GM18517 (cell line): ENCODE data around the gene EGFR.

Experiments
- ATAC-seq: cut with Tn5 transposase; IDR thresholded peaks from one replicate; pipeline ENCODE4 v1.9.1; 2021; ENCODE audit warnings: mild to moderate bottlenecking, moderate library complexity; ENCODE audit not compliant: unreplicated experiment

The EGFR gene

DNA sequence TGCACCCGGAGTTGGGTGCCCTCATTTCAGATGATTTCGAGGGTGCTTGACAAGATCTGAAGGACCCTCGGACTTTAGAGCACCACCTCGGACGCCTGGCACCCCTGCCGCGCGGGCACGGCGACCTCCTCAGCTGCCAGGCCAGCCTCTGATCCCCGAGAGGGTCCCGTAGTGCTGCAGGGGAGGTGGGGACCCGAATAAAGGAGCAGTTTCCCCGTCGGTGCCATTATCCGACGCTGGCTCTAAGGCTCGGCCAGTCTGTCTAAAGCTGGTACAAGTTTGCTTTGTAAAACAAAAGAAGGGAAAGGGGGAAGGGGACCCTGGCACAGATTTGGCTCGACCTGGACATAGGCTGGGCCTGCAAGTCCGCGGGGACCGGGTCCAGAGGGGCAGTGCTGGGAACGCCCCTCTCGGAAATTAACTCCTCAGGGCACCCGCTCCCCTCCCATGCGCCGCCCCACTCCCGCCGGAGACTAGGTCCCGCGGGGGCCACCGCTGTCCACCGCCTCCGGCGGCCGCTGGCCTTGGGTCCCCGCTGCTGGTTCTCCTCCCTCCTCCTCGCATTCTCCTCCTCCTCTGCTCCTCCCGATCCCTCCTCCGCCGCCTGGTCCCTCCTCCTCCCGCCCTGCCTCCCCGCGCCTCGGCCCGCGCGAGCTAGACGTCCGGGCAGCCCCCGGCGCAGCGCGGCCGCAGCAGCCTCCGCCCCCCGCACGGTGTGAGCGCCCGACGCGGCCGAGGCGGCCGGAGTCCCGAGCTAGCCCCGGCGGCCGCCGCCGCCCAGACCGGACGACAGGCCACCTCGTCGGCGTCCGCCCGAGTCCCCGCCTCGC is at the start of gene EGFR:
Gene EGFR, plus strand, starts transcription at position 657 of the 830 bp plus-strand sequence. CDS start 261 bp downstream, outside the sequence.
- no peak for ATAC-seq

DNA sequence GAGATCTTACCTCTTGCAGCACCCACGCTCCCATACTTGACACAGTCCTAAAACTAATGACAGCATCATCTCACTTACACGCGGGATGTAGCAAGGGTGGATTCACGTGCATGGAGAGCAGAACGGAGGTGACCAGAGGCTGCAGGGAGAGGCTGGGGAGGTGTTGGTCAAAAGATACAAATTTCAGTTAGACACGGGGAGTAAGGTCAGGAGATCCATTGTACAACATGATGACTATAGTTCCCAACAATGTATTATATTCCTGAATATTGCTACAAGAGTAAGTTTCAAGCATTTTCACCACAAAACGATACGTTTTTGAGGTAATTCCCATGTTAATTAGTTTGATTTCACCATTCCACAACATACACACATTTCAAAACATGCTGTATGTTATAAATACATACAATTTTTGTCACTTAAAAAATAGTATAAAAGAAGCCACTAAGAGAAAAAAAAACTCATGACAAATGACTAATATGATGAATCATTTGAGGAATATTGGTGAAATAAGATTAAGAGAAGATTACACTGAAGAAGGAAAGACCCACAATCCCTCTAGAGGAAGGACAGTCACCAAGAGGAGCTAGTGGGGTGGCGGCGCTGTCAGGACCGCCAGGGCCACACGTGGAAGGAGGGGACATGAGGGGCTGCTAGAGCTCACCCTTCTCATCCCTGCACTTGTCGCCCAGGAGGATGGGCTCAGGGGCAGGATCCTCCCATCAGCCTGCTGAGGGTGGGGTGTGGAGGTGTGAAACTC is 49.4 kb upstream of the EGFR start:
- no peak for ATAC-seq

DNA sequence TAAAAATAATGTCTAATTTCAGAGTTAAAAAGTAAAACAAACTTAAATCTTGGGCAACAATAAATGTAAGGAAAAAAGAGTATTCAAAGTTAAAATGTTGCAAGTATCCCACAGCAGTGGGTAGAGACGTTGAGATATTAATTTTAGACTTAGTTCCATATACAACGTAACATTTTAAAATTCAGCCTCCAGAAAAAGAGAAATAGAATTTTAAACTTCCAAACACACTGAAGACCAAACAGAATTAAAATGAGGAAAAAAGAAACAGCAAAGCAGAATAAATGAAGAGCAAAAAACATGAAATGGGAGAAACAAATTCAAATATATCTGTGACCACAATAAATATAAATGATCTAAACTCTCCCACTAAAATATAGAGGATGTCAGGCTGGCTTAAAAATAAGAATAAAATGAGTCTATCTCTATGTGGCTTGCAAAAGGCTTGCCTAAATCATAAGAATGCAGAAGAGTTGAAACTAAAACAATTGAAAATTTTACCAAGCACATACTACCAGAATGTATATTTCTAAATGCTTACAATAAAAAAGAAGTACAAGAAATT is 46.0 kb upstream of the EGFR start:
- no peak for ATAC-seq

DNA sequence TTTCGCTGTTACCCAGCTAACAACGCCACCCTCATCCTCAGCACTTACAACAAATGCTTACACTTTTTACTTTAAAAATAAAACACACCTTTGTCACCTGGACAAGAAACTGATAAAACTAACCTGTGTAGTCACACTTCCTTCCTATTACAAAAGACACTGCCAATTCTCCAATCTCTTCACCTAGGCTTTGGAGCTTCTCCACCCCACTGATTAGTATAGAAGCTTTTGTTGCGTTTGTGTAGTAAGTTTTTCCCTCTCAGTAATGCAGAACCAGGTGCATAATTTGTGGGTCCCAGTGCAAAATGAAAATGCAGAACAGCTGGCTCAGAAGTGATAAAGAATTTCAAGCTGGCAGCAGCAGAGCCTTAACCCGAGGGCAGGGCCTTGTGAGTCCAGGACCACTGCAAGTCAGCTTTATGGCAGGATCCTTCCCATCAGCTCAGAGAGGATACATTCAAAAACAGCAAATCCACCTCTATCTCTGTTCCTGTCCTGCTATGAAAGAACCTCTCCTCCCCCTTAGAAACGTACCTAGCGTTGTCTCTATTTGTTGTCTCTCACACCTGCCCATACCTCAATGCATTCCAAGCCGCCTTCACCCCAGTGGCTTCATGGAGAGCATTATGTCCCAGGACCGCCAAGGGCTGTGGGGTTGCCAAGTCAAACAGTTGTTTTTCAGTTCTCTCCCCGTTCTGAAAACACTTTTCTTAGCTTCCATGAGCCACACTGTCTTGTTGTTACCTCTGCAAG is 40.3 kb upstream of the EGFR start:
- ATAC-seq: no peak

DNA sequence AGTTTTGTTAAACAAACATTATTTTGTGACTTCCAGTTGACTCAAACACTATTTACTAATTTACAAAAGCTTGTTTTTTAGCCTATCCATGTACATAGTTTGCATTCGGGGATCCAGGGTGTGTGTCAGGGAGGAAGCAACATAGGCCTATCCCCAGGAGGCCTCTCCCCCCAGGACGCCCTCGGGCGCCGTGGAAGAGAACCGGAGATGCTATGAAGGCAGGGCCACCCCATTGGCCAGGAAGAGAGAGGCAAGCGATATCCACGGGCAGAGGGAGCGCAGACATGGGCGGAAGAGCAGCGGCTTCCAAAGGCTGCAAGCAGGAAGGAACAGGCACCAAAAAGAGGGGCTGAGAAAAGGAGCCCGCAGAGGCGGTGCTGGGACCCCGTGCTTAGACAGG is 38.3 kb upstream of the EGFR start:
- ATAC-seq: no peak

DNA sequence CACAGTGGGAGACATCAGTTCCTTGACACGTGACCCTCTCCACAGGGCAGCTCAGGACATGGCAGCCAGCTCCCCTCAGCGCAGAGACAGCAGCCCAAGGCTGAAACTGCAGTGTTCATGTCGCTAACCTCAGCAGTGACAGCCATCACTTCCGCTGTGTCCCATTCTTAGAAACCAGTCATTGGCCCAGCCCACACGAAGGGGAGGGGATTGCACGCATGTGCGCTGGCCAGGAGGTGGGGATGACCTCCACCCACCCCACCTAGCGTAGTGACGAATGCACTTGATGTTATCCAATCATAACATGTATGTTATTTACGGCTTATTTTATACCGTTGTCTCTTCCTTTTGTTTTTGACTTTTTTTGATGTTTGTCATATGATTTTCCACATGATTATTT is 36.9 kb upstream of the EGFR start:
- no peak for ATAC-seq

DNA sequence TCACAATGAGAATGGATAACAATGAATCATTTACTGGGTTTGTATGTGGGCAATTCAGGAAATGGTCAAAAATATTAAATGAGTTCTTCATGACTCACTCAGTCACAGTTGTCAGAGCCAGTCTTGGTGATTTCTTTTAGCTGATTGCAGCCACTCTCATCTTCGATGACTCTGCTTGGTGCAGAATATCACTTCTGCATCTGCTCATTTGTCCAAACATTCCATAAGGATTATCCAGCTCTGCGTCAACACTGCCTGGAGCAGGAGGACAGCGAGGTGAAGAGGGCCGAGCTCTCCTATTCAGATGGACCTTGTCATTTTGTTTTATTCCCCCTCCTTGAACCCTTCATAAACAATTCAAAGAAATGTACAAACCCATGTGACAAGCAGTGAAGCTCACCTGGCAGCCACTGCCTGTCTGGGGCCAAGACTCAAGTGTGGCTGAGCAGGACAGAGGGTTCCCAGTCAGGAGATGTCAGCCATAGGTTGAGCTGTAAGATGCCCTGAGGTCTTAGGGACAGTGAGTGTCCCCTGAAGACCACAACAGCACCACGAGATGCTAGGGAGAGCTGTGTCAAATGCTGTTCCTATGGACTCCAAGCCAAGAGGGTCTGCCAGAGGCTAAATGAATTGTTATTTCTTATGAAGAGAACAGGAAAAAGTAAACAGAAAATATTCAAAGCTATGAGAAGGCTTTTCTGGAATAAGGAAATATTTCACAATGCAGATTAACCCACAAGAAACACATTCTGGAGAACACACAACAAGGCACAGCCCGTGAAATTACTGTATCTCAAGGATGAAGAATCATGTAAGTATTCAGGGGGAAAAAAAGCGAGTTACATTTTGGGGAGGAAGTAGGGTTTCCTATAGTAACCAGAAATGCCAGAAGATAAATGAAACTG is 33.1 kb upstream of the EGFR start:
- no peak for ATAC-seq

DNA sequence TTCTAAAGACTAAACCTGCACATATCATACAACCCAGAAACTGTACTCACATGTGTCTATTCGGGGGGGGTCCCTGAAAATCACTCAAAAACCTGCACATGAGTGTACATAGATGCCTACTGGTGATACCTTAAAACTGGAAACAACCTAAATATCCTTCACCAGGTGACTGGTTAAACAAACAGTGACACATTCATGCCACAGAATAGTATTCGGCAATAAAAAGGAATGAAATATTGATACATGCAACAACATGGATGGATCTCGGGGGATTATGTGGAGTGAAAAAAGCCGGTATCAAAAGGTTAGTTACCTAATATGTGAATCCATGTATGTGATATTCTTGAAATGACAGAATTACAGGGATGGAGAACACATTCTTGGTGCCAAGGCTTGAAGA is 32.1 kb upstream of the EGFR start:
- ATAC-seq: no peak

DNA sequence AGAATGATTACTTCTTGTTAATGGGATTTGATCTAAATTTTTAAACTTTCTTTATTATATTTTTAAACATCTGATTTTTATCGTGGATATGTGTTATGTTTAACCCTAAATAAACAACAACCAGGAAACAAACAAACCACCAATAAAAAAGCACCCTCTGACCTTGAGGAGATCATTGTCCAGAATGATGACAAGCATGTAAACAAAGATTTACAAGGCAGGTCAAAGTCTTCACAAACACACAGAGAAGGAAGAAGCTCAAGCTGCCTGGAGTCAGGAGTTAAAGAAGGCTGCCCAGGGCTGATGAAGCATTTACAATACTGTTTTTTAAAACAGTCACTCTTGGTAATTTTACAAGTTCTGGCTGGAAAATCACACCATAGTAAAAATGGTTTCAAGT is 31.0 kb upstream of the EGFR start:
- ATAC-seq: no peak

DNA sequence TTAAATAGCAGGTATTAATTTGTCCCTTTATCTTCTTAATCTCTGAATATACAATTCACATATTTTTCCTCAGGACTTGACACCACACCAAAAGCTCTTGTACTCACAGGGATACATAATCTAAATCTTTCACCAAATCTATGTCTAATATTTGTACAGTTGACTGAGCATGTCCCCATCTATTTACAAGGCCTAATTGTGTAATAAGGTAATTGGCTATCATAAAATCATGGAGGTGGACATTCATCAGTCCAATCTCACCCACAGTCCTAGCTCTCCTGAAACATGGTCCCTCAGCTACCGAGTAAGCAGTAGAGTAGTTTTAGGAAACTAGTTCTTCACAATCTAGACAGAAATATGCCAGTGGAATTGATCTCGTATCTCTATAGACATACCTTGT is 30.3 kb upstream of the EGFR start:
- ATAC-seq: no peak

DNA sequence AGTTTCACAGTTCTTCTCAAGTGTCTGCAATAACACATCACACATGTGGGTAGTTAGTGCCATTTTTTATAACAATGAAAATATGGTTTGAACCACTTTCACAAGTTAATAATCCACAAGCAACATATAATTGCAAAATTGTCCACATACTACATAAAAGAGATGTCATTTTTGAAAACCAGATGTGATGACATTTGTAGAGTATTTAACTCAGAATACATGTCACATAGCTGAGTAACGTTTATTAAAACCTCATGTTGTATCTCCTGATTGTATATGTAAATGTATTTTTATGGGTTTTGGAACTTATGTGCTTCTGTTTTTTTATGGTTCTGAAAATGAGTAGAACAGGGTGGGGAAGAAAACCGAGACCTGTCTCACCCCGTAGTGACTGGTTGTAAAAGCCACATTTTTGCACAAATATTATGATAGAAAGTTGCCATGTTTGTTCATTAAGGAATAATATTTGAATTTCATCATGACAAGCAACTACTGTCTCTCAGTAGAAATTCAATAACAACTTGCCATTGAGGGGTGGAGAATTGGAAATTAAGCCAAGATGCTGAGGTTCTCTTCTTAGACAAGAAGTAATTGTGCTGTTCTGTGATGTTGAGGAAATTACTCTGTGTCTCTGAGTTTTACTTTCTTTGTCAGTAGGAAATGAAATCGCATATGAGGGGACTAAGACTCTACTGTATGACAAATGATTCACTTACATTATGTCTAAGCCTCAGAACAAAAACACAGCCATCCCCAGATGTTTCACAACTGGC is 29.2 kb upstream of the EGFR start:
- no peak for ATAC-seq

DNA sequence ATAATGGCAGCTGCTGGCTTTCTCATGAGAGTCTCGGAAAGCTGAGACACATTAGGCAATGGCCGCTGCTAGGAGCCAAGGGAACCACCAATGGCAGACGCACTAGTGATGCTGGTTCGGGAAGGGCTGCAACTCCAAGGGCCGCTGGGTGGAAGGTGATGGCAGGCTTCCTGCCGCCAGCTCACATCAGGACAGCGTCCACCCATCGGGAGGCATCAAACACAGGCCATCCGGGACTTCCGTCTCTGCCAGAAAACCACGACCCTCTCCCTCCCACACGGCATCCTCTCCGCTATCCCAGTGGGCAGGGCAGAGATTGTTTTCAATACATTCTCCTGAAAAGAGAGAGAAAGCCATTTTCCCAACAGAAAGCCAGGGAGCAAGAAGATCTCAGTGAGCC is 27.5 kb upstream of the EGFR start:
- no peak for ATAC-seq

DNA sequence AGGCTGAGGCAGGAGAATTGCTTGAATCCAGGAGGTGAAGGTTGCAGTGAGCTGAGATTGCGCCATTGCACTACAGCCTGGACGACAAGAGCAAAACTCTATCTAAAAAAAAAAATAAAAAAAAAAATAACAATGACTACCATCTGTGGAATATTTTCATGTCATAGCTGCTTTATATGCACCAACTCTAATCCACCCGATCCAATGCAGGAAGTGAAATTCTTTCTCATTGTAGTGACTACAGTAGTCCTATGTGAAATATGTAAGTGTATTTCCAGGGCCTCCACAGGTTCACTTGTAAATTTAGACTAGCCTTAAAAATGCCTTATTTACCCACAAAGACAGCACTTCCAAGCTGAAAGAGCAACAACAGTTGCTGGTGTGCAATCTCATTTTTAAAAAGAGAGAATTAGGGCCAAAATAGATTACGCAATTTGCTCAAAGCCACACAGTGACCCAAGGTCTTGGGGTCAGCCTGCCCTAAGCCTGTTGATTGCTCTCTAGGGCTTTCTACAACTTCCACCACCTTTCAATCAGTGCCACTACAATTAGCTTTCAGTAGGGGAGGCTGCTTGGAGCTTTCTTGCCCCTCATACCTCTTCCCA is 25.8 kb upstream of the EGFR start:
- no peak for ATAC-seq

DNA sequence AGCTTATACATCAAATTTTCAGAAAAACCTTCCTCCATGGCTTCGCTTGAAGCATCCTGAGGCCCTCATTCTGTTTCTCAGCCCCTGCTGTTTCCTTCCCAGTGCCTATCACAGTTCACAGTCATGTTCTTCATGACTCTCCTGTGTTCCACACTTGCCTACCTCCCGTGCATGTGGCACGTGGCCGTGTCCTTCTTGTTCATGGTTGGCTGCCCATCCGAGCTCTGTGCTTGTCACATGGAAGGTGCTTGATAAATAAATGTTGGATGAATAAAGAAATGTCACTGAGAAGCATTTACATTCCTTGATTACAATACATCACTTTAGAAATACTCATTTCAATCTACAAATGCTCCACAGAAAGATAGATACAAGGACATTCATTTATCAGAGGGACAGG is 23.7 kb upstream of the EGFR start:
- no peak for ATAC-seq

DNA sequence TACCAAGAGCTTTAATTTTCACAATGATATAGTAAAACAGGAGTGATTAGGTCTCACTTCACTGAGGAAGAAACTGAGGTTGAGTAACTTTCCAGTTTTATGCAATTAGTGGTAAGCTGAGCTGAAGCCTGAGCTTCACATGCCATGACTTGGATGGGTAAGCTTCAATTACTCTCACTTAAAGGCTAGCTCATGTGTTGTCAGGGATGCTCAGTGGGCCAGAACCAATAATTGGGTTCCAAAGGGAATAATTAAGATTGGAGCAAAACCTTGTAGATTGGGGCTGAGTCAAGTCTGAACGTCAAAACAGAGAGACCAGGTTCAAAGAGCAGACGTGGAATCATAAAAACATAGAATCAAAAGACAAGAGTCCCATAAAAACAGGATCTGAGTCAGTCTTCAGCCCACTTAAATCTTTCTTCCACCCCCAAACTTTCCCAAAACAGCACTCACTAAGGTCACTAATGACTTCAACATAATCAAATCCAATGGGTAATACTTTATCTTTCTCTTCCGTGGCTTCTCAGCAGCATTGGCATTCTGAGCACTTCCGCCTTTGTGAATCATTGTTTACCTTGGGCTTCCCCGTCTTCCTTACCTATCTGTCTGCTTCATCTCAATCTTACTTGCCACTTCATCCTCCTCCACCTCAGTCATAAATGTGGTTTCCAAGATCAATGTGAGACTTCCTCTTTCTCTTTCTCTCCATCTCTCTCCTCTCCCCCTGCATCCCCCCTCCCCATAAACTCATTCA is 23.0 kb upstream of the EGFR start:
- ATAC-seq: peak; percentile 52

DNA sequence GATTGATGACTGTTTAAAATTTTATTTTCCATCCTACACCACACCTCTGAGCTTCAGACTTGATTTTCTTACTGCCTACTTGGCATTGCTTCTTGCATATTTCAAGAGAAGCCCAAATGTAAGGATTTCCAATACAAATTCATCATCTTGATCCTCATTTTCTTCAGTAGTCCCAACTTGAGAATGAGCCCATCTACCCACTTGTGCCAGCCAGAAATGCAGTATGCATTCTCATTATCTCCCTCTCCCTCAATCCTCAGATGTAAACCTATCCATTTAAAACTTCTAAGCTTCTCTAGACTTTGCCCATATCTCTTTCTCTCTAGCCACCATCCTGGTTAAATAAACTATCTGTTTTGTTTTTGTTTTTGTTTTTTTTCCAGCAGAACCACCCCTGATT is 22.4 kb upstream of the EGFR start:
- no peak for ATAC-seq

DNA sequence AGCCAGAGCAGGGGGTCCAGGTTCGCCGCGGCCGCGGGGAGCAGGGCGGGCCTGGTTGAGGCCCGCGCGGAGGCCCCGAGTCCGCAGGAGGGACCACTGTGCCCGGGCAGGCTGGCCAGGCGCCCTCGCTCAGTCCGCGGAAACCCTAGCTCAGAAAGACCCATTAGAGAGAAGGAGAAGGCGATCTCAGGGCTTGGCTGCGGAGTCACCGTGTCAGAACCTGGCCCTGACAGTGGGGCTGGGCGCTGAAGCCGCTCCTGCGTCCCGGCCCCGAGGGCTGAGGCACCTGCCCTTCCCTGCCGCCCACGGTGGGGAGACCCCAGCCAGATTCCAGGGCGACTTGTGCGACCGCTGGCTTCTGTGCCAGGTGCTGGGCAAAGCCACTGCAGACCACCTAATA is 14.2 kb upstream of the EGFR start:
- no peak for ATAC-seq

DNA sequence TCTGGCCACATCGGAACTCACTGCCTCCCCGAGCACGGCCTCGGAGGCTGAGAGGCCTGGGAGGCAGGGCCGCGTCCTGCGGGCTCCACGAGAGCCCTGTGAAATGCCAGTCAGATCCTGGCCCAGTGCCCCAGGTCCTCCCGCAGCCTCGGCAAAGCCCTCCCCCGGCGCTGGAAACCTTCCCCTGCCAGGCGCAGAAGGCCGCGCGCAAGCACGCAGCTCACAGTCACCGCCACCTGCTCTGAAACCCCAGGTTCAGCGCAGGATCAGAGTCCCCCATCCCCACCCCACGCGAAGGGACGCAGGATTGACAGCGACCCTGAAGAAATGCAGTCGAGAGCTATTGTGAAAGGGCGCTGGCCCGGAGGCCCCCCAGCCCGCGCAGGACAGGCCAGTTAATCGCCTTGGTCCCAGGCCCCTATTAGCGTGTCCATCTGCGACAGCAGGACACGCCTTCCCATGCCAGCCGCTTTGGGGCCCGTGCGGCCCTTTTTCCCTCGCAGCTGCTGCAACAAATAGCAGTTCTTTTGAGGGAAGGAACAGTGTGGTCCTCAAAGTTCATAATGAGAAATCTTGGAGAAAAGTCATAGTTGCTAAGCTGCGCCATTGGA is 13.5 kb upstream of the EGFR start:
- no peak for ATAC-seq
